ENCODE data around the gene MAP3K7CL. TPM values are rescaled to one million over a fixed set of nuclear protein-coding genes. Genes with fewer than 3 reads are reported as not detected.
A peak's percentile ranks its signal among the peaks of the same experiment; 100 is the strongest.
"Not testable (repeated sequence)": the region's sequence is repeated elsewhere in the genome, so short reads cannot be mapped to it uniquely, and the experiment has no call there.

Gene MAP3K7CL
- total RNA-seq, 2 donors from 2014 or later: 20.3 to 41.2 TPM

DNA sequence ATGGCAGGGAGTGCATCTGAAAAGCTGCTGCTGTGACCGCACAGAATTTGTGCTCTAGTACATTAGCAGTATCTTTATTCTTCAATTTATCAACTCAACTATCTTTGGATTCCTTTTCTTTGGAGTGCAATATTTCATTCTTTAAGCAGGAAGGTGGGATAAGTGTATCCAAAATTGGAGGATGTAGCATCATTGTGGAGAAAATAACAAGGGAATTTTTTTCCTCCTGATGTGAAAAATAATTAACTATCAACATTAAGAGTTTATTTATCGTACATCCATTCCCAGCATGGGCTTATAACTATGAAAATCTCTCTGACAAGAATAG lies 25.5 kb downstream of the MAP3K7CL start:
- H3K27ac ChIP-seq: peak overlapping the region; percentile 71 to 76
- no peak for DNase-seq (ENCODE audit: low spot score)
- H3K27me3 ChIP-seq (replicated peaks; ENCODE audit: insufficient read depth): no peaks in the 10 kb centered on the region
- H3K4me1 ChIP-seq (ENCODE audit: control insufficient read depth in 1 of 2, low read depth in 2 of 2): peaks cover 0 to 23% of the 10 kb centered on the region in 2 donors
- ATAC-seq (ENCODE audit: insufficient number of reproducible peaks, low FRiP score, low read depth): no peak
- H3K36me3 ChIP-seq: no peaks in the 10 kb centered on the region
- H3K9me3 ChIP-seq: no peaks in the 10 kb centered on the region
- TF ChIP-seq, protein P1, sequence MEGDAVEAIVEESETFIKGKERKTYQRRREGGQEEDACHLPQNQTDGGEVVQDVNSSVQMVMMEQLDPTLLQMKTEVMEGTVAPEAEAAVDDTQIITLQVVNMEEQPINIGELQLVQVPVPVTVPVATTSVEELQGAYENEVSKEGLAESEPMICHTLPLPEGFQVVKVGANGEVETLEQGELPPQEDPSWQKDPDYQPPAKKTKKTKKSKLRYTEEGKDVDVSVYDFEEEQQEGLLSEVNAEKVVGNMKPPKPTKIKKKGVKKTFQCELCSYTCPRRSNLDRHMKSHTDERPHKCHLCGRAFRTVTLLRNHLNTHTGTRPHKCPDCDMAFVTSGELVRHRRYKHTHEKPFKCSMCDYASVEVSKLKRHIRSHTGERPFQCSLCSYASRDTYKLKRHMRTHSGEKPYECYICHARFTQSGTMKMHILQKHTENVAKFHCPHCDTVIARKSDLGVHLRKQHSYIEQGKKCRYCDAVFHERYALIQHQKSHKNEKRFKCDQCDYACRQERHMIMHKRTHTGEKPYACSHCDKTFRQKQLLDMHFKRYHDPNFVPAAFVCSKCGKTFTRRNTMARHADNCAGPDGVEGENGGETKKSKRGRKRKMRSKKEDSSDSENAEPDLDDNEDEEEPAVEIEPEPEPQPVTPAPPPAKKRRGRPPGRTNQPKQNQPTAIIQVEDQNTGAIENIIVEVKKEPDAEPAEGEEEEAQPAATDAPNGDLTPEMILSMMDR (IDR thresholded peaks at IDR 0.05): no peak
- peak overlapping the region; percentile 66 for H3K4me3 ChIP-seq

DNA sequence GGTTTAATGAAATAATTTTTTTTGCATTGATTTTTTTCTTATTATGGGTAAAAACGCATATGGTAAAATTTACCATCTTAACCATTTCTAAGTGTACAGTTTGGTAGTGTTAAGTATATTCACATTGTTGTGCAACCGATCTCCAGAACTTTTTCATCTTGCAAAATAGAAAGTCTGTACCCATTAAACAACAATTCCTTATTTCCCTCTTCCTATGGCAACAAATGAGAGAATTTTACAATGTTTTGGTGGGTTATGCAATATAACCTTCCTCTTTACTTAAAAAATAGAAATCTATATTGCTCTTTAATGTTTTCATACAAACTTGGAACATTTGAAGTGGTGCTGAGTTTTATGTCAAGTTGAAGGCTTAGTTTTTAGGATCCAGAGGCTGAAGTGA lies 26.6 kb downstream of the MAP3K7CL start:
- TF ChIP-seq, protein P1 (IDR thresholded peaks at IDR 0.05): no peak
- Histone ChIP-seq H3K4me1 (ENCODE audit: control insufficient read depth in 1 of 2, low read depth in 2 of 2) (peaks cover 0 to 23% of the 10 kb centered on the region in 2 donors), H3K27ac (no peak overlapping the region), H3K36me3 (no peaks in the 10 kb centered on the region), H3K9me3 (no peaks in the 10 kb centered on the region), H3K27me3 (replicated peaks; ENCODE audit: insufficient read depth) (no peaks in the 10 kb centered on the region), H3K4me3 (no peak overlapping the region)
- ATAC-seq (ENCODE audit: insufficient number of reproducible peaks, low FRiP score, low read depth): no peak
- DNase-seq (ENCODE audit: low spot score): no peak

DNA sequence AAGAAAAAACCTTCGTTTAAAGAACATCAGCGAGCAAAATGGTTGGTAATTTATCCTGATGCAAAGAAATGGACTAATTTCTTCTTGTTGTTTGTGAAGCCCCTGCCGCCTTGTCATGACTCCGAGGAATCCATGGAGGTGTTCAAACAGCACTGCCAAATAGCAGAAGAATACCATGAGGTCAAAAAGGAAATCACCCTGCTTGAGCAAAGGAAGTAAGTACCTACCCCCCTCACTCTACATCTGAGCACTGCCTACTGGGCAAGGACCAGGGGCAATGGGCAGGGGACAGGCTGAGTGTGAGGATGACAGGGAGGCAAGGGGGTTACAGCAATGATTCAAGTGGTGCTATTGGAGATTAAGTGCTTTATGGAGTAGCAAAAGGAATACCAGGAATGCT lies 29.4 kb downstream of the MAP3K7CL start:
- H3K36me3 ChIP-seq: no peaks in the 10 kb centered on the region
- TF ChIP-seq, protein P1 (IDR thresholded peaks at IDR 0.05): no peak
- peaks cover 20 to 38% of the 10 kb centered on the region in 2 donors for H3K4me1 ChIP-seq (ENCODE audit: control insufficient read depth in 1 of 2, low read depth in 2 of 2)
- H3K27ac ChIP-seq: no peak overlapping the region
- no peaks in the 10 kb centered on the region for H3K9me3 ChIP-seq
- H3K4me3 ChIP-seq: no peak overlapping the region
- DNase-seq (ENCODE audit: low spot score): no peak
- no peak for ATAC-seq (ENCODE audit: insufficient number of reproducible peaks, low FRiP score, low read depth)
- H3K27me3 ChIP-seq (replicated peaks; ENCODE audit: insufficient read depth): no peaks in the 10 kb centered on the region

DNA sequence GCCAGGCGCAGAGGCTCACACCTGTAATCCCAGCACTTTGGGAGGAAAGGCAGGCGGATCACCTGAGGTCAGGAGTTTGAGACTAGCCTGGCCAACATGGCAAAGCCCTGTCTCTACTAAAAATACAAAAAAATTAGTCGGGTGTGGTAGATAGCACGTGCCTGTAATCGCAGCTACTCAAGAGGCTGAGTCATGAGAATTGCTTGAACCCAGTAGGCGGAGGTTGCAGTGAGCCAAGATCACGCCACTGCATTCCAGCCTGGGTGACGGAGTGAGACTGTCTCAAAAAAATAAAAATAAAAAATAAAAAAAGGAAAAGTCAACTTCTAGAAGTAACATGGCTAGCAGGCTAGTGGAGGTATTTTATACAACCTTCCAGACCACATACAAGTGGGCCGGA lies 32.4 kb downstream of the MAP3K7CL start:
- ATAC-seq (ENCODE audit: insufficient number of reproducible peaks, low FRiP score, low read depth): peak; percentile 61
- H3K4me1 ChIP-seq (ENCODE audit: control insufficient read depth in 1 of 2, low read depth in 2 of 2): peaks cover 28 to 32% of the 10 kb centered on the region in 2 donors
- not testable (repeated sequence) for H3K9me3 ChIP-seq; H3K27me3 ChIP-seq (replicated peaks; ENCODE audit: insufficient read depth); H3K36me3 ChIP-seq
- H3K4me3 ChIP-seq: peak overlapping the region; percentile 25
- DNase-seq (ENCODE audit: low spot score): peak; percentile 37
- peak overlapping the region; percentile 88 to 89 for H3K27ac ChIP-seq

DNA sequence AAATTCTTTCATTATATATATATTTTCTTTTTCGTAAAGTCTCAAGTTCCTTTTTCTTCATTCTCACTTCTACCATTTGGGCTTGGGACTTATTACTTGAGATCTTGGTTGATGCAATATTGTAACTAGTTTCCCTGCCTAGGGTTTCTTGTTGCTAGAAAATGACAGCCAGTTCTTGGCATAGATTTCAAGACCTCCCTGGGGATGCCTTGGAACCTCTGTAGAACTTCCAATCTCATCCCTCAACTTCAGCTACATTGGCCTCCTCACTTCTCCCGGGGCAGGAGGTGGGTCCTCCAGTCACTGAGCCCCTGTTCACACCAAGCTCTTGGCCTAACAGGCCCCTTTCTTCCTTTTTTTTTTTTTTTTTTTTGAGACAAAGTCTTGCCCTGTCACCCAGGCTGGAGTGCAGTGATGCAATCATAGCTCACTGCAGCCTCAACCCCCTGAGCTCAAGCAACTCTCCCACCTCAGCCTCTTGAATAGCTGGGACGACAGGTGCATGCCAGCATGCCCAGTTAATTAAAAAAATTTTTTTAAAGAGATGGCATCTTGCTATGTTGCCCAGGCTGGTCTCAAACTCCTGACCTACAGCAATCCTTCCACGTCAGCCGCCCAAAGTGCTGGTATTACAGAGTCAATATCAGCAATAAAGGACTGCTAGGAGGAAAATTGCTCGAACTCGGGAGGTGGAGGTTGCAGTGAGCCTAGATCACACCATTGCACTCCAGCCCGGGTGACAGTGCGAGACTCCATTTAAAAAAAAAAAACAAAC lies 33.1 kb downstream of the MAP3K7CL start:
- no peak for ATAC-seq (ENCODE audit: insufficient number of reproducible peaks, low FRiP score, low read depth)
- H3K27ac ChIP-seq: peak overlapping the region; percentile 88 to 89

More for the DNA sequence above, 33.1 kb downstream of the MAP3K7CL start:
- no peaks in the 10 kb centered on the region for H3K9me3 ChIP-seq
- H3K4me3 ChIP-seq: peak overlapping the region; percentile 25
- no peaks in the 10 kb centered on the region for H3K27me3 ChIP-seq (replicated peaks; ENCODE audit: insufficient read depth)
- H3K36me3 ChIP-seq: no peaks in the 10 kb centered on the region
- H3K4me1 ChIP-seq (ENCODE audit: control insufficient read depth in 1 of 2, low read depth in 2 of 2): peaks cover 28 to 32% of the 10 kb centered on the region in 2 donors
- no peak for DNase-seq (ENCODE audit: low spot score)
- TF ChIP-seq, protein P1 (IDR thresholded peaks at IDR 0.05): no peak
